HepG2 (cell line): ENCODE data around the gene PARP2. TPM values are rescaled to one million over a fixed set of nuclear protein-coding genes. Genes with fewer than 3 reads are reported as not detected.

Experiments
- ATAC-seq: fragments of 200-7000 bp; cut with Tn5 transposase; 3 replicates; pipeline ENCODE4 v1.9.1; 2020; ENCODE audit warnings: mild to moderate bottlenecking, moderate library complexity
- BruUV-seq: library from RNA; stranded (reverse); fragments of 400-500 nt; replicated peaks from 2 replicates; lab custom pipeline; 2021; lab: Mats Ljungman, UMichigan
- CTCF ChIA-PET: fragments of 300-600 bp; formaldehyde crosslinking; extraction: SDS; loops from one replicate; lab custom pipeline; 2021; ENCODE audit warnings: low total read pairs, inconsistent platforms, low intra/inter-chr PET ratio; lab: Yijun Ruan, JAX
- POLR2A ChIA-PET: fragments of 350-600 bp; sonication (Branson Sonifier 250); formaldehyde crosslinking; loops from one replicate; lab custom pipeline; 2020; ENCODE audit warnings: antibody characterized with exemption, inconsistent platforms; lab: Yijun Ruan, JAX
- DNase-seq: peaks from one replicate; pipeline ENCODE4 v3.0.0-alpha.2; 2015; ENCODE audit warnings: low spot score
- FAIRE-seq: peaks from 3 replicates; lab custom pipeline; 2011; peaks lifted over from hg19 to GRCh38; lab: Jason Lieb, UNC
- H2AFZ ChIP-seq: one replicate; pipeline ENCODE4 v1.6.1; 2011; ENCODE audit warnings: low read length, inconsistent platforms
- H3K27ac ChIP-seq: fragments of 300-600 bp; 3 replicates; pipeline ENCODE4 v1.8.0; 2011; ENCODE audit warnings: mixed run types, mild to moderate bottlenecking, mixed read lengths, low read length, inconsistent platforms; ENCODE audit not compliant: insufficient read depth; ENCODE audit errors: extremely low read length
- H3K27me3 ChIP-seq, 2 experiments: fragments of 200-600 bp in 1 of 2; 2 replicates in 1 of 2; 3 replicates in 1 of 2; pipeline versions ENCODE4 v1.6.0 to v1.8.0; 2011; ENCODE audit warnings: low read length in 2 of 2, mild to moderate bottlenecking in 2 of 2, moderate library complexity in 2 of 2, inconsistent platforms in 1 of 2; ENCODE audit not compliant: insufficient read depth in 2 of 2, control insufficient read depth in 1 of 2
- H3K36me3 ChIP-seq, 2 experiments: fragments of 200-600 bp in 1 of 2; replicated peaks in 1 of 2; 2 replicates in 1 of 2; 3 replicates in 1 of 2; pipeline versions ENCODE4 v1.5.1 to v1.8.0; 2011; ENCODE audit warnings: low read length in 2 of 2, inconsistent platforms in 1 of 2; ENCODE audit not compliant: insufficient read depth in 2 of 2, control insufficient read depth in 1 of 2
- H3K4me1 ChIP-seq: 2 replicates; pipeline ENCODE4 v1.5.1; 2012; ENCODE audit warnings: low read length, inconsistent platforms; ENCODE audit not compliant: insufficient read depth
- H3K4me2 ChIP-seq: 2 replicates; pipeline ENCODE4 v1.6.0; 2011; ENCODE audit warnings: low read depth, low read length, inconsistent platforms
- H3K4me3 ChIP-seq, 3 experiments: fragments of 200-600 bp in 1 of 3; sonication (generic), shearing (Covaris generic) in 1 of 3; replicated peaks in 1 of 3; 2 replicates each; pipeline ENCODE4 v1.5.1; 2011 to 2016; ENCODE audit warnings: low read length in 3 of 3, inconsistent platforms in 2 of 3, low read depth in 2 of 3, mild to moderate bottlenecking in 2 of 3, control low read depth in 1 of 3, mixed read lengths in 1 of 3; ENCODE audit not compliant: insufficient read depth in 1 of 3
- H3K79me2 ChIP-seq: one replicate; pipeline ENCODE4 v1.6.1; 2011; ENCODE audit warnings: low read length, inconsistent platforms; ENCODE audit not compliant: insufficient read depth
- H3K9ac ChIP-seq: 2 replicates; pipeline ENCODE4 v1.6.0; 2011; ENCODE audit warnings: mild to moderate bottlenecking, low read depth, low read length, inconsistent platforms; ENCODE audit not compliant: insufficient read depth
- H3K9me3 ChIP-seq: 2 replicates; pipeline ENCODE4 v1.5.1; 2012; ENCODE audit warnings: mild to moderate bottlenecking, low read length
- H4K20me1 ChIP-seq: 2 replicates; pipeline ENCODE4 v1.6.0; 2011; ENCODE audit warnings: inconsistent platforms, mild to moderate bottlenecking, low read length, moderate library complexity; ENCODE audit not compliant: insufficient read depth
- CREB1 ChIP-seq, 2 experiments: fragments of 450-650 bp in 1 of 2; IDR thresholded peaks; 2 replicates each; pipeline ENCODE4 v1.6.1; 2016 to 2017; ENCODE audit warnings: control low read depth in 1 of 2, mild to moderate bottlenecking in 1 of 2, missing compliant biosample characterization in 1 of 2, missing genetic modification characterization in 1 of 2
- FLYWCH1 ChIP-seq: sonication (generic); formaldehyde crosslinking; IDR thresholded peaks from 2 replicates; pipeline ENCODE4 v1.8.1; 2023; ENCODE audit warnings: mild to moderate bottlenecking, missing genetic modification reagents
- GFI1 ChIP-seq: sonication (generic); formaldehyde crosslinking; IDR thresholded peaks from 2 replicates; pipeline ENCODE4 v1.5.0; 2020; ENCODE audit warnings: missing genetic modification reagents, mild to moderate bottlenecking, borderline replicate concordance
- PHF5A ChIP-seq: IDR thresholded peaks from one replicate; pipeline ENCODE4 v1.6.1; 2018; ENCODE audit warnings: low read depth, missing genetic modification reagents; ENCODE audit not compliant: unreplicated experiment
- YY1 ChIP-seq: IDR thresholded peaks from 2 replicates; pipeline ENCODE4 v1.6.1; 2011; ENCODE audit warnings: low read length, low read depth, moderate library complexity, mild to moderate bottlenecking; ENCODE audit not compliant: insufficient read depth, insufficient replicate concordance
- ZBTB7A ChIP-seq: sonication (generic); formaldehyde crosslinking; IDR thresholded peaks from 2 replicates; pipeline ENCODE4 v1.8.0; 2022; ENCODE audit warnings: mild to moderate bottlenecking, missing genetic modification reagents
- ZNF432 ChIP-seq: sonication (generic); formaldehyde crosslinking; IDR thresholded peaks from 2 replicates; pipeline ENCODE4 v1.5.0; 2020; ENCODE audit warnings: missing genetic modification reagents, mild to moderate bottlenecking, borderline replicate concordance
- ZNF510 ChIP-seq: sonication (generic); formaldehyde crosslinking; IDR thresholded peaks from 2 replicates; pipeline ENCODE4 v1.4.0; 2020; ENCODE audit warnings: low read depth, mild to moderate bottlenecking, missing genetic modification reagents
- ZNF75D ChIP-seq: sonication (generic); formaldehyde crosslinking; IDR thresholded peaks from 2 replicates; pipeline ENCODE4 v1.8.1; 2023; ENCODE audit warnings: missing genetic modification reagents, mild to moderate bottlenecking, borderline replicate concordance
- WGBS: methylation state at CpG from one replicate; pipeline ENCODE4 v1.1.6; 2017; ENCODE audit warnings: low lambda C conversion rate; 5-methylcytosine and 5-hydroxymethylcytosine counted together
- in situ Hi-C: cut with HindIII; loops from 2 replicates; pipeline ENCODE4 v1.10.0; 2017; ENCODE audit warnings: low pct_unique_long_range_greater_than_20kb; ENCODE audit not compliant: extremely low pct_ligation_motif_present
- intact Hi-C: fragments of 100-400 bp; cut with micrococcal nuclease; formaldehyde crosslinking; loops from one replicate; pipeline ENCODE4 v1.10.0; 2022; ENCODE audit not compliant: unreplicated experiment
- polyA plus RNA-seq, 8 experiments: library from polyadenylated mRNA; depleted of rRNA in 3 of 8; stranded (reverse) in 7 of 8; unstranded in 1 of 8; fragments of >200 nt; fragmentation: Illumina TruSeq in 4 of 8; extraction: Trizol in 4 of 8; gene quantifications; 2 replicates each; pipeline versions ENCODE4 v1.2.1 to v1.2.3, GENCODE V29; 2011 to 2016; ENCODE audit warnings: low read depth in 4 of 8, missing spikeins in 1 of 8, mixed read lengths in 1 of 8; ENCODE audit not compliant: insufficient read depth in 1 of 8
- total RNA-seq, 5 experiments: library from RNA; depleted of rRNA; stranded (reverse); fragments of >200 nt; fragmentation: Illumina TruSeq; extraction: Trizol; gene quantifications; 2 replicates each; pipeline ENCODE4 v1.2.3, GENCODE V29; 2016; ENCODE audit warnings: low read depth in 1 of 5
- TF ChIP-seq, protein P1 (sequence below): sonication (generic); formaldehyde crosslinking; IDR thresholded peaks from 2 replicates; pipeline ENCODE4 v1.8.1; 2023; ENCODE audit warnings: mild to moderate bottlenecking, moderate library complexity, missing genetic modification reagents
- TF ChIP-seq, protein P2 (sequence below): sonication (generic); formaldehyde crosslinking; IDR thresholded peaks from 2 replicates; pipeline ENCODE4 v1.5.0; 2020; ENCODE audit warnings: mild to moderate bottlenecking, missing genetic modification reagents, moderate library complexity
- TF ChIP-seq, protein P3 (sequence below): sonication (generic); formaldehyde crosslinking; IDR thresholded peaks from 2 replicates; pipeline ENCODE4 v1.8.0; 2022; ENCODE audit warnings: mild to moderate bottlenecking, missing genetic modification reagents, borderline replicate concordance
- TF ChIP-seq, protein P4 (sequence below): sonication (generic); formaldehyde crosslinking; IDR thresholded peaks from 2 replicates; pipeline ENCODE4 v1.4.0; 2020; ENCODE audit warnings: missing genetic modification reagents

Gene PARP2
- total and polyA plus RNA-seq, 2 of the 13 experiments (the other 11 are each of a cell fraction or from before 2014, with no cell fraction given), result 37.3 to 38.4 TPM

DNA sequence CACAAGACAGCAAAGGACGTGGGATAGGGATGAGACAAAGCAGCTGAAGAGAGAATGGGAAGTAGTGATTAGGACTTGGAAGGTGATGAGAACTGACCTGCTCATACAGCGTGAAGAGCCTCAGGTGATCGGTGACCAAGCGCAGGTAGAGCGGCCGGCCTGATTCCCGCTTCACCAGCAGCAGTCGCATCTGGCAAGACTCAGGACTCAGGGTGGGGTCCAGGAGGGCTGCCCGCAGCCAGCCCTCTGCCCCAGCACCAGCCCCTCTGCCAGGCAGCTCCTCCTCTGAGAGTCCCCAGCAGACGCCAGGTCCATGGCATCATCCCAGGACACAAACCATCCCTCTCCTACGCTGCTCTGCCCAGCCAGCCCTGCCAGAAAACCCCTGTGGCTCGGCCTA lies 39.1 kb downstream of the PARP2 start:
- no peak for FAIRE-seq

More for the DNA sequence above, 39.1 kb downstream of the PARP2 start:
- BruUV-seq, result no TSS peak
- no peaks in the 10 kb centered on the region for H3K27me3 ChIP-seq
- H3K27ac ChIP-seq, result no peak overlapping the region
- 94% methylated on average over 11 of the region's 12 CpGs for WGBS
- CTCF ChIA-PET, result no interaction called here
- intact Hi-C loops, result no loop called here
- TF ChIP-seq ZBTB7A (CRISPR knock-in tag) (no peak), FLYWCH1 (no peak), ZNF510 (CRISPR knock-in tag) (no peak), PHF5A (CRISPR knock-in tag) (no peak), ZNF432 (CRISPR knock-in tag) (no peak), ZNF75D (CRISPR knock-in tag) (no peak), GFI1 (CRISPR knock-in tag) (no peak), CREB1 (IDR thresholded peaks at IDR 0.05) (no peak), CREB1 (CRISPR knock-in tag; IDR thresholded peaks at IDR 0.05) (no peak), YY1 (no peak)
- TF ChIP-seq, protein P1, sequence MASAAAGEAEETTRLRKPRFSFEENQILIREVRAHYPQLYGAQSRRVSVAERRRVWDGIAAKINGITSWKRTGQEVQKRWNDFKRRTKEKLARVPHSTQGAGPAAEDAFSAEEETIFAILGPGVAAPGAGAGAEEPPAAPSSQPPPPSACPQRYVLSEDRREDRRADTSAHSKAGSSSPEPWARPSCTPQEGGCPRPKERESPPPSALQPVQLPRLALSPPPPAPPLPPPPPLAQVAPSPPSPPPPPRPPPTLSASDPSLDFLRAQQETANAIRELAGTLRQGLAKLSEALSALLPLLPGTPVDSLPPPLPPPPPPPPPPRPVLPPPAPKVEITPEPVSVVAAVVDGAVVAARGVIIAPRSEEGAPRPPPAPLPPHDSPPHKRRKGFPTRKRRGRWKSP (CRISPR knock-in tag), result no peak
- TF ChIP-seq, protein P2, sequence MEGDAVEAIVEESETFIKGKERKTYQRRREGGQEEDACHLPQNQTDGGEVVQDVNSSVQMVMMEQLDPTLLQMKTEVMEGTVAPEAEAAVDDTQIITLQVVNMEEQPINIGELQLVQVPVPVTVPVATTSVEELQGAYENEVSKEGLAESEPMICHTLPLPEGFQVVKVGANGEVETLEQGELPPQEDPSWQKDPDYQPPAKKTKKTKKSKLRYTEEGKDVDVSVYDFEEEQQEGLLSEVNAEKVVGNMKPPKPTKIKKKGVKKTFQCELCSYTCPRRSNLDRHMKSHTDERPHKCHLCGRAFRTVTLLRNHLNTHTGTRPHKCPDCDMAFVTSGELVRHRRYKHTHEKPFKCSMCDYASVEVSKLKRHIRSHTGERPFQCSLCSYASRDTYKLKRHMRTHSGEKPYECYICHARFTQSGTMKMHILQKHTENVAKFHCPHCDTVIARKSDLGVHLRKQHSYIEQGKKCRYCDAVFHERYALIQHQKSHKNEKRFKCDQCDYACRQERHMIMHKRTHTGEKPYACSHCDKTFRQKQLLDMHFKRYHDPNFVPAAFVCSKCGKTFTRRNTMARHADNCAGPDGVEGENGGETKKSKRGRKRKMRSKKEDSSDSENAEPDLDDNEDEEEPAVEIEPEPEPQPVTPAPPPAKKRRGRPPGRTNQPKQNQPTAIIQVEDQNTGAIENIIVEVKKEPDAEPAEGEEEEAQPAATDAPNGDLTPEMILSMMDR (CRISPR knock-in tag), result no peak
- TF ChIP-seq, protein P3, sequence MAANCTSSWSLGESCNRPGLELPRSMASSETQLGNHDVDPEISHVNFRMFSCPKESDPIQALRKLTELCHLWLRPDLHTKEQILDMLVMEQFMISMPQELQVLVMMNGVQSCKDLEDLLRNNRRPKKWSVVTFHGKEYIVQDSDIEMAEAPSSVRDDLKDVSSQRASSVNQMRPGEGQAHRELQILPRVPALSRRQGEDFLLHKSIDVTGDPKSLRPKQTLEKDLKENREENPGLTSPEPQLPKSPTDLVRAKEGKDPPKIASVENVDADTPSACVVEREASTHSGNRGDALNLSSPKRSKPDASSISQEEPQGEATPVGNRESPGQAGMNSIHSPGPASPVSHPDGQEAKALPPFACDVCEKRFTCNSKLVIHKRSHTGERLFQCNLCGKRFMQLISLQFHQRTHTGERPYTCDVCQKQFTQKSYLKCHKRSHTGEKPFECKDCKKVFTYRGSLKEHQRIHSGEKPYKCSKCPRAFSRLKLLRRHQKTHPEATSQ, result no peak
- TF ChIP-seq, protein P4, sequence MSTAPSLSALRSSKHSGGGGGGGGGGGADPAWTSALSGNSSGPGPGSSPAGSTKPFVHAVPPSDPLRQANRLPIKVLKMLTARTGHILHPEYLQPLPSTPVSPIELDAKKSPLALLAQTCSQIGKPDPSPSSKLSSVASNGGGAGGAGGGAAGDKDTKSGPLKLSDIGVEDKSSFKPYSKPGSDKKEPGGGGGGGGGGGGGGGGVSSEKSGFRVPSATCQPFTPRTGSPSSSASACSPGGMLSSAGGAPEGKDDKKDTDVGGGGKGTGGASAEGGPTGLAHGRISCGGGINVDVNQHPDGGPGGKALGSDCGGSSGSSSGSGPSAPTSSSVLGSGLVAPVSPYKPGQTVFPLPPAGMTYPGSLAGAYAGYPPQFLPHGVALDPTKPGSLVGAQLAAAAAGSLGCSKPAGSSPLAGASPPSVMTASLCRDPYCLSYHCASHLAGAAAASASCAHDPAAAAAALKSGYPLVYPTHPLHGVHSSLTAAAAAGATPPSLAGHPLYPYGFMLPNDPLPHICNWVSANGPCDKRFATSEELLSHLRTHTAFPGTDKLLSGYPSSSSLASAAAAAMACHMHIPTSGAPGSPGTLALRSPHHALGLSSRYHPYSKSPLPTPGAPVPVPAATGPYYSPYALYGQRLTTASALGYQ, result no peak
- POLR2A ChIA-PET, result no interaction called here
- H3K9me3 ChIP-seq, result no peaks in the 10 kb centered on the region
- H4K20me1 ChIP-seq, result no peaks in the 10 kb centered on the region
- H3K79me2 ChIP-seq, result no peaks in the 10 kb centered on the region
- in situ Hi-C loops, result no loop called here
- H3K4me3 ChIP-seq, result no peak overlapping the region
- H3K4me1 ChIP-seq, result no peaks in the 10 kb centered on the region
- DNase-seq, result no peak
- H3K4me2 ChIP-seq, result no peak overlapping the region
- ATAC-seq, result no peak
- H3K9ac ChIP-seq, result no peak overlapping the region
- no peak overlapping the region for H2AFZ ChIP-seq
- H3K36me3 ChIP-seq, result peaks cover 27 to 42% of the 10 kb centered on the region in 2 experiments; a peak in 4 of 5 replicates
